K562 (cell line): ENCODE measurements around the gene RPS8. TPM values are rescaled to one million over a fixed set of nuclear protein-coding genes. Genes with fewer than 3 reads are reported as not detected.

ENCODE experiments used
- CBFA2T3 ChIP-seq: fragments of 450-650 bp; IDR thresholded peaks from 2 replicates; pipeline ENCODE4 v1.6.1; 2017
- CREM ChIP-seq: IDR thresholded peaks from 2 replicates; pipeline ENCODE4 v1.6.1; 2014; ENCODE audit warnings: antibody characterized with exemption, low read depth
- DNMT1 ChIP-seq: fragments of 450-650 bp; IDR thresholded peaks from 2 replicates; pipeline ENCODE4 v1.6.1; 2016; ENCODE audit warnings: antibody characterized with exemption, mild to moderate bottlenecking
- EGR1 ChIP-seq: fragments of 450-650 bp; conservative IDR thresholded peaks from 2 replicates; pipeline ENCODE4 v1.6.1; 2017; ENCODE audit warnings: mild to moderate bottlenecking
- MEF2D ChIP-seq: conservative IDR thresholded peaks from 2 replicates; pipeline ENCODE4 v1.6.1; 2016; ENCODE audit warnings: low read depth, missing genetic modification characterization, missing compliant biosample characterization
- NCOR1 ChIP-seq: fragments of 450-650 bp; IDR thresholded peaks from 2 replicates; pipeline ENCODE4 v1.6.1; 2016; ENCODE audit warnings: mild to moderate bottlenecking, moderate library complexity
- NFRKB ChIP-seq: fragments of 450-650 bp; IDR thresholded peaks from 2 replicates; pipeline ENCODE4 v1.6.1; 2016; ENCODE audit warnings: low read depth
- PHF20 ChIP-seq: fragments of 450-650 bp; IDR thresholded peaks from 2 replicates; pipeline ENCODE4 v1.6.1; 2018; ENCODE audit not compliant: partially characterized antibody
- PHF8 ChIP-seq: fragments of 200-600 bp; sonication (generic); IDR thresholded peaks from 2 replicates; pipeline ENCODE4 v1.6.1; 2012; ENCODE audit warnings: mixed run types, mild to moderate bottlenecking, inconsistent platforms, low read length, moderate library complexity, borderline replicate concordance
- POLR3G ChIP-seq: IDR thresholded peaks from 2 replicates; pipeline ENCODE4 v1.6.1; 2011; ENCODE audit not compliant: insufficient read length, insufficient replicate concordance; ENCODE audit errors: extremely low read depth
- RBBP5 ChIP-seq: fragments of 200-600 bp; sonication (generic); IDR thresholded peaks from 2 replicates; pipeline ENCODE4 v1.6.1; 2012; ENCODE audit warnings: borderline replicate concordance, mild to moderate bottlenecking, low read length, control low read depth, inconsistent platforms; ENCODE audit not compliant: insufficient read depth, poor library complexity, severe bottlenecking
- RBM17 ChIP-seq: fragments of 200-400 bp; formaldehyde crosslinking; IDR thresholded peaks from 2 replicates; pipeline ENCODE4 v1.6.1; 2017; ENCODE audit warnings: low read depth, mild to moderate bottlenecking, low read length, borderline replicate concordance
- SNRNP70 ChIP-seq: fragments of 200-400 bp; formaldehyde crosslinking; optimal IDR thresholded peaks from 2 replicates; pipeline ENCODE3; 2017; ENCODE audit warnings: low read depth, low read length
- THRAP3 ChIP-seq: fragments of 450-650 bp; IDR thresholded peaks from 2 replicates; pipeline ENCODE4 v1.6.1; 2016; ENCODE audit warnings: mild to moderate bottlenecking, inconsistent platforms, borderline replicate concordance
- TRIM24 ChIP-seq, 2 experiments: fragments of 450-650 bp; IDR thresholded peaks; 2 replicates each; pipeline ENCODE4 v1.6.1; 2016
- ZKSCAN3 ChIP-seq: fragments of 250-450 bp; sonication (Bioruptor Pico); IDR thresholded peaks from 2 replicates; pipeline ENCODE4 v1.4.0; 2020
- ZNF778 ChIP-seq: fragments of 450-650 bp; formaldehyde crosslinking; IDR thresholded peaks from 2 replicates; pipeline ENCODE4 v1.4.0; 2020; ENCODE audit warnings: mild to moderate bottlenecking, moderate library complexity
- polyA plus RNA-seq, 8 experiments: library from polyadenylated mRNA; depleted of rRNA in 4 of 8; stranded (reverse) in 5 of 8; unstranded in 3 of 8; fragments of >200 nt; fragmentation: Nextera tagmentation in 2 of 8; fragmentation: Illumina TruSeq in 1 of 8; extraction: Ambion mirVana in 2 of 8; extraction: Trizol in 1 of 8; gene quantifications; 2 replicates each; pipeline versions ENCODE4 v1.2.1 to v1.2.3, GENCODE V29; 2011 to 2014; ENCODE audit warnings: inconsistent platforms in 1 of 8, missing spikeins in 1 of 8
- total RNA-seq, 7 experiments: library from RNA; depleted of rRNA in 6 of 7; stranded (reverse); fragments of >200 nt in 6 of 7; fragmentation: Illumina TruSeq in 2 of 7; extraction: Trizol in 2 of 7; gene quantifications; 2 replicates each; pipeline versions ENCODE4 v1.2.1 to v1.2.3, GENCODE V29; 2011 to 2021; ENCODE audit warnings: low replicate concordance in 1 of 7
- TF ChIP-seq, protein P1 (sequence below): IDR thresholded peaks from 2 replicates; pipeline ENCODE4 v1.6.1; 2014; ENCODE audit warnings: antibody characterized with exemption
- TF ChIP-seq, protein P2 (sequence below): fragments of 250-450 bp; sonication (Bioruptor Pico); IDR thresholded peaks from 2 replicates; pipeline ENCODE4 v1.8.0; 2021; ENCODE audit warnings: moderate library complexity, mild to moderate bottlenecking, inconsistent platforms
- TF ChIP-seq, protein P3 (sequence below): fragments of 250-450 bp; sonication (Bioruptor Pico); IDR thresholded peaks from 2 replicates; pipeline ENCODE4 v1.5.0; 2020; ENCODE audit warnings: mild to moderate bottlenecking, borderline replicate concordance
- TF ChIP-seq, protein P4 (sequence below): sonication (generic); formaldehyde crosslinking; IDR thresholded peaks from 2 replicates; pipeline ENCODE4 v1.8.0; 2022; ENCODE audit warnings: missing genetic modification reagents, mild to moderate bottlenecking, borderline replicate concordance
- TF ChIP-seq, protein P5 (sequence below): fragments of 250-450 bp; sonication (Bioruptor Pico); IDR thresholded peaks from 2 replicates; pipeline ENCODE4 v1.8.0; 2022; ENCODE audit warnings: inconsistent platforms, mild to moderate bottlenecking, moderate library complexity, borderline replicate concordance

RPS8 gene
- total and polyA plus RNA-seq, 9 of the 15 experiments (the other 6 are each of a cell fraction or from before 2014, with no cell fraction given) = 2,431 to 4,168 (median 3,109) TPM

DNA sequence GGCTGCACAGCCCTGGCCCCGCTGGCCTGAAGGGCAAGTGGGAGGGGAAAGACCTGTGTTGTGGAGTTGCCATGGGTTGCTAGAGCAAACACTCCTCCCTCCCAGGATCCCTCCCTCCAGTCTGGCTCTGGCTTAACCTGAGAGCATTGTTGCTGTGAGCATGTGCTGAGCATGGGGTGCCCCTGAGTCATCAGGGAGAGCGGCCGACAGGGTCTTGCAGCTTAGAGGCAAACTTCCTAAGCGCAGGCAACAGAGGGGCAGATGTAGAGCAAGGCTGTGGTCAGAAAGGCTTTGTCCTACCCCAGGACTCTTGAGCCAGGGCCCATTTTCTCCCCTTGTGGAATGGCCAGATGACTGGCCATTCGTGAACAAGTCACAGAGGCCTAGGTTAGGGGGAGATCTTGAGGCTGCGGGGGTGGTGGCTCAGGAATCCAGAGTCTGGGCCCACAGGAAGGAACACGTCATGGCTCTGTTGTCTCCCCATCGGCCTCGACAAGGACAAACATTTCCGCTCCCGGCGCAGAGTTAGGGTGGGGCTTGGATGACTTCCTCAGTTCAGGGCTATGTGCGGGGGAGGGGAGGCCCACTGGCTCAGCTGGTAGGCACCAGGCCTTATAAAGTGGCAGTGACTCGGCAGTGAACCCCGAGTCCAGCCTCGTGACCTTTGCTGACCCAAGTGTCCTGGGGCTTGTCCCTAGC is 32.2 kb downstream of the RPS8 start (continued):
- TF ChIP-seq, protein P1, sequence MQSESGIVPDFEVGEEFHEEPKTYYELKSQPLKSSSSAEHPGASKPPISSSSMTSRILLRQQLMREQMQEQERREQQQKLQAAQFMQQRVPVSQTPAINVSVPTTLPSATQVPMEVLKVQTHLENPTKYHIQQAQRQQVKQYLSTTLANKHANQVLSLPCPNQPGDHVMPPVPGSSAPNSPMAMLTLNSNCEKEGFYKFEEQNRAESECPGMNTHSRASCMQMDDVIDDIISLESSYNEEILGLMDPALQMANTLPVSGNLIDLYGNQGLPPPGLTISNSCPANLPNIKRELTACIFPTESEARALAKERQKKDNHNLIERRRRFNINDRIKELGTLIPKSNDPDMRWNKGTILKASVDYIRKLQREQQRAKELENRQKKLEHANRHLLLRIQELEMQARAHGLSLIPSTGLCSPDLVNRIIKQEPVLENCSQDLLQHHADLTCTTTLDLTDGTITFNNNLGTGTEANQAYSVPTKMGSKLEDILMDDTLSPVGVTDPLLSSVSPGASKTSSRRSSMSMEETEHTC = peak; percentile 19
- TF ChIP-seq EGR1 = peak; percentile 99
- TF ChIP-seq RBM17 = no peak
- TF ChIP-seq ZKSCAN3 (CRISPR knock-in tag) = no peak
- TF ChIP-seq, protein P2, sequence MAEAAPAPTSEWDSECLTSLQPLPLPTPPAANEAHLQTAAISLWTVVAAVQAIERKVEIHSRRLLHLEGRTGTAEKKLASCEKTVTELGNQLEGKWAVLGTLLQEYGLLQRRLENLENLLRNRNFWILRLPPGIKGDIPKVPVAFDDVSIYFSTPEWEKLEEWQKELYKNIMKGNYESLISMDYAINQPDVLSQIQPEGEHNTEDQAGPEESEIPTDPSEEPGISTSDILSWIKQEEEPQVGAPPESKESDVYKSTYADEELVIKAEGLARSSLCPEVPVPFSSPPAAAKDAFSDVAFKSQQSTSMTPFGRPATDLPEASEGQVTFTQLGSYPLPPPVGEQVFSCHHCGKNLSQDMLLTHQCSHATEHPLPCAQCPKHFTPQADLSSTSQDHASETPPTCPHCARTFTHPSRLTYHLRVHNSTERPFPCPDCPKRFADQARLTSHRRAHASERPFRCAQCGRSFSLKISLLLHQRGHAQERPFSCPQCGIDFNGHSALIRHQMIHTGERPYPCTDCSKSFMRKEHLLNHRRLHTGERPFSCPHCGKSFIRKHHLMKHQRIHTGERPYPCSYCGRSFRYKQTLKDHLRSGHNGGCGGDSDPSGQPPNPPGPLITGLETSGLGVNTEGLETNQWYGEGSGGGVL (CRISPR knock-in tag) = no peak
- TF ChIP-seq POLR3G = no peak
- no peak for TF ChIP-seq SNRNP70
- peak; percentile 89 for TF ChIP-seq RBBP5
- TF ChIP-seq, protein P3, sequence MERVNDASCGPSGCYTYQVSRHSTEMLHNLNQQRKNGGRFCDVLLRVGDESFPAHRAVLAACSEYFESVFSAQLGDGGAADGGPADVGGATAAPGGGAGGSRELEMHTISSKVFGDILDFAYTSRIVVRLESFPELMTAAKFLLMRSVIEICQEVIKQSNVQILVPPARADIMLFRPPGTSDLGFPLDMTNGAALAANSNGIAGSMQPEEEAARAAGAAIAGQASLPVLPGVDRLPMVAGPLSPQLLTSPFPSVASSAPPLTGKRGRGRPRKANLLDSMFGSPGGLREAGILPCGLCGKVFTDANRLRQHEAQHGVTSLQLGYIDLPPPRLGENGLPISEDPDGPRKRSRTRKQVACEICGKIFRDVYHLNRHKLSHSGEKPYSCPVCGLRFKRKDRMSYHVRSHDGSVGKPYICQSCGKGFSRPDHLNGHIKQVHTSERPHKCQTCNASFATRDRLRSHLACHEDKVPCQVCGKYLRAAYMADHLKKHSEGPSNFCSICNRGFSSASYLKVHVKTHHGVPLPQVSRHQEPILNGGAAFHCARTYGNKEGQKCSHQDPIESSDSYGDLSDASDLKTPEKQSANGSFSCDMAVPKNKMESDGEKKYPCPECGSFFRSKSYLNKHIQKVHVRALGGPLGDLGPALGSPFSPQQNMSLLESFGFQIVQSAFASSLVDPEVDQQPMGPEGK (CRISPR knock-in tag) = no peak
- peak; percentile 88 for TF ChIP-seq MEF2D (tag)
- TF ChIP-seq DNMT1 = 0 out of 2 replicates have a peak, but pooled peaks have one; percentile 42
- TF ChIP-seq, protein P4, sequence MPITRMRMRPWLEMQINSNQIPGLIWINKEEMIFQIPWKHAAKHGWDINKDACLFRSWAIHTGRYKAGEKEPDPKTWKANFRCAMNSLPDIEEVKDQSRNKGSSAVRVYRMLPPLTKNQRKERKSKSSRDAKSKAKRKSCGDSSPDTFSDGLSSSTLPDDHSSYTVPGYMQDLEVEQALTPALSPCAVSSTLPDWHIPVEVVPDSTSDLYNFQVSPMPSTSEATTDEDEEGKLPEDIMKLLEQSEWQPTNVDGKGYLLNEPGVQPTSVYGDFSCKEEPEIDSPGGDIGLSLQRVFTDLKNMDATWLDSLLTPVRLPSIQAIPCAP = no peak
- peak; percentile 94 for TF ChIP-seq CREM
- TF ChIP-seq, protein P5, sequence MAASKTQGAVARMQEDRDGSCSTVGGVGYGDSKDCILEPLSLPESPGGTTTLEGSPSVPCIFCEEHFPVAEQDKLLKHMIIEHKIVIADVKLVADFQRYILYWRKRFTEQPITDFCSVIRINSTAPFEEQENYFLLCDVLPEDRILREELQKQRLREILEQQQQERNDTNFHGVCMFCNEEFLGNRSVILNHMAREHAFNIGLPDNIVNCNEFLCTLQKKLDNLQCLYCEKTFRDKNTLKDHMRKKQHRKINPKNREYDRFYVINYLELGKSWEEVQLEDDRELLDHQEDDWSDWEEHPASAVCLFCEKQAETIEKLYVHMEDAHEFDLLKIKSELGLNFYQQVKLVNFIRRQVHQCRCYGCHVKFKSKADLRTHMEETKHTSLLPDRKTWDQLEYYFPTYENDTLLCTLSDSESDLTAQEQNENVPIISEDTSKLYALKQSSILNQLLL (CRISPR knock-in tag) = no peak
- peak in 1 of 2 experiments; percentile 72; a peak in 3 of 4 replicates for TF ChIP-seq TRIM24 (IDR thresholded peaks at IDR 0.05)
- peak; percentile 74 for TF ChIP-seq NCOR1
- TF ChIP-seq NFRKB = peak; percentile 89
- peak; percentile 68; the same call in 1 of the 2 replicates for TF ChIP-seq PHF8
- TF ChIP-seq ZNF778 (CRISPR knock-in tag) = no peak
- TF ChIP-seq THRAP3 = no peak
- TF ChIP-seq PHF20 = peak; percentile 38
- TF ChIP-seq CBFA2T3 = no peak; the same call in none of the 2 replicates
